Pancreas (tissue), 10 donors: ENCODE results near the gene ANKRD28. TPM values are rescaled to one million over a fixed set of nuclear protein-coding genes. Genes with fewer than 3 reads are reported as not detected.
A peak's percentile ranks its signal among the peaks of the same experiment; 100 is the strongest.
"Not testable (repeated sequence)": the region's sequence is repeated elsewhere in the genome, so short reads cannot be mapped to it uniquely, and the experiment has no call there.

Source experiments
- ATAC-seq, 4 donors: fragments of 200-7000 bp; cut with Tn5 transposase; one replicate each; pipeline versions ENCODE4 v1.8.0 to v1.9.1; 2020; ENCODE audit warnings: mild to moderate bottlenecking in 4 of 4, moderate library complexity in 4 of 4
- DNase-seq, 6 donors: peaks; one replicate each; pipeline ENCODE4 v3.0.0-alpha.2; 2020
- FAIRE-seq: peaks from 2 replicates; lab custom pipeline; 2012; peaks lifted over from hg19 to GRCh38; lab: Jason Lieb, UNC
- H3K27ac ChIP-seq, 4 donors: fragments of 200-600 bp; sonication (generic); 1 replicate in 3 of 4; 2 replicates in 1 of 4; pipeline versions ENCODE4 v1.5.0 to v1.8.0; 2020
- H3K27me3 ChIP-seq, 4 donors: fragments of 200-600 bp; one replicate each; pipeline ENCODE4 v1.8.0; 2021
- H3K36me3 ChIP-seq, 3 donors: fragments of 200-600 bp; sonication (generic) in 1 of 3; one replicate each; pipeline versions ENCODE4 v1.5.0 to v1.8.0; 2020 to 2021
- H3K4me1 ChIP-seq, 3 donors: fragments of 200-600 bp; one replicate each; pipeline ENCODE4 v1.8.0; 2021
- H3K4me3 ChIP-seq, 4 donors: fragments of 200-600 bp; sonication (generic) in 2 of 4; one replicate each; pipeline versions ENCODE4 v1.5.0 to v1.8.0; 2020 to 2021
- H3K9me3 ChIP-seq, 4 donors: fragments of 200-600 bp; one replicate each; pipeline ENCODE4 v1.8.0; 2021
- WGBS, 2 donors: extraction: QIAGEN DNeasy Blood & Tissue Kit; methylation state at CpG; one replicate each; pipeline ENCODE4 v1.1.7; 2013; 5-methylcytosine and 5-hydroxymethylcytosine counted together
- intact Hi-C, 3 donors: fragments of 100-400 bp; cut with DNase I; formaldehyde crosslinking; loops; one replicate each; pipeline versions ENCODE4 v1.11.1 to v1.14.2; 2022
- polyA plus RNA-seq, 2 donors: library from polyadenylated mRNA; stranded (reverse); fragments of 200-250 nt; gene quantifications; one replicate each; pipeline ENCODE4 v1.2.3, GENCODE V29; 2013
- total RNA-seq, 6 donors: library from RNA; stranded (reverse); fragmentation: NEBNext Ultra II Directional in 4 of 6; extraction: Animal tissue kit (Norgen Biotek cat#: 25700) in 4 of 6; gene quantifications; one replicate each; pipeline versions ENCODE4 v1.2.1 to v1.2.4, GENCODE V29; 2021 to 2023
- TF ChIP-seq, protein P1 (sequence below), 4 donors: fragments of 200-600 bp; sonication (generic) in 3 of 4; IDR thresholded peaks; one replicate each; pipeline versions ENCODE4 v1.5.0 to v1.8.0; 2021; ENCODE audit warnings: antibody characterized with exemption in 4 of 4
- donor health status: healthy with polysubstance abuse.
- donor health status: DM: no; HTN: no; CAD: no; lungs with moderate emphysema.
- donor health status: DM: no; HTN: no; CAD: no.
- donor health status: control.
- donor health status: control.
- donor health status: Bipolar disorder and iron deficiency.
- donor health status: DM: yes; HTN: yes; CAD: no.
- donor health status: DM: no; HTN: no; CAD: no.
- donor health status: DM: no; HTN: no; CAD: no.
- donor health status: DM: yes; HTN: yes; CAD: no.

ANKRD28 gene
- total and polyA plus RNA-seq, 8 donors, result 9.5 to 40.5 (median 29.6) TPM

- ATAC-seq, result peak in 3 of 4 donors; percentile 51 to 79 (median 74)
- no peak overlapping the region for H3K27ac ChIP-seq
- WGBS, 2 donors, result 72 to 73% methylated on average over 6 of the region's 6 CpGs
These were observed 16.0 kb downstream of the ANKRD28 start for GRCh38 chr3:15781637-15782402.

DNA sequence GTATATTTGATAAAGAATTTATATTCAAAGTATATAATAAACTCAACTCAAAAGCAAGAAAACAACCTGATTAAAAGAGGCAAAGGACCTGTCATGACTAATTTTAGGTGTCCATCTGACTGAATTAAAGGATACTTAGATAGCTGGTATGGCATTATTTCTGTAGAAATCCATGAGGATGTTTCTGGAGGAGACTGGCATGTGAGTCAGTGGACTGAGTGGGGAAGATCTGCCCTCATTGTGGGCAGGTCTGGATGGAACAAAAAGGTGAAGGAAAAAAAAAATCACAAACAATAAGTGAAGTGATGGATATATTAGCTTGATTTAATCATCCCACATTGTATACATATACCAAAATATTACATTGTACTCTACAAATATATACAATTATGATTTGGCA lies 16.6 kb downstream of the ANKRD28 start:
- H3K36me3 ChIP-seq, result no peaks in the 10 kb centered on the region
- TF ChIP-seq, protein P1, sequence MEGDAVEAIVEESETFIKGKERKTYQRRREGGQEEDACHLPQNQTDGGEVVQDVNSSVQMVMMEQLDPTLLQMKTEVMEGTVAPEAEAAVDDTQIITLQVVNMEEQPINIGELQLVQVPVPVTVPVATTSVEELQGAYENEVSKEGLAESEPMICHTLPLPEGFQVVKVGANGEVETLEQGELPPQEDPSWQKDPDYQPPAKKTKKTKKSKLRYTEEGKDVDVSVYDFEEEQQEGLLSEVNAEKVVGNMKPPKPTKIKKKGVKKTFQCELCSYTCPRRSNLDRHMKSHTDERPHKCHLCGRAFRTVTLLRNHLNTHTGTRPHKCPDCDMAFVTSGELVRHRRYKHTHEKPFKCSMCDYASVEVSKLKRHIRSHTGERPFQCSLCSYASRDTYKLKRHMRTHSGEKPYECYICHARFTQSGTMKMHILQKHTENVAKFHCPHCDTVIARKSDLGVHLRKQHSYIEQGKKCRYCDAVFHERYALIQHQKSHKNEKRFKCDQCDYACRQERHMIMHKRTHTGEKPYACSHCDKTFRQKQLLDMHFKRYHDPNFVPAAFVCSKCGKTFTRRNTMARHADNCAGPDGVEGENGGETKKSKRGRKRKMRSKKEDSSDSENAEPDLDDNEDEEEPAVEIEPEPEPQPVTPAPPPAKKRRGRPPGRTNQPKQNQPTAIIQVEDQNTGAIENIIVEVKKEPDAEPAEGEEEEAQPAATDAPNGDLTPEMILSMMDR (IDR thresholded peaks at IDR 0.05), result no peak
- ATAC-seq, result no peak
- H3K4me1 ChIP-seq, result peaks cover 3 to 21% (median 13%) of the 10 kb centered on the region in 3 donors
- DNase-seq, result no peak
- H3K27me3 ChIP-seq, result no peaks in the 10 kb centered on the region
- H3K27ac ChIP-seq, result no peak overlapping the region
- no peak overlapping the region for H3K4me3 ChIP-seq
- H3K9me3 ChIP-seq, result no peaks in the 10 kb centered on the region
- no peak for FAIRE-seq
- intact Hi-C loops, result no loop called here

More at GRCh38 chr3:15781637-15782402, 16.0 kb downstream of the ANKRD28 start:
- intact Hi-C loops, result no loop called here
- Histone ChIP-seq H3K4me1 (peaks cover 3 to 21% (median 13%) of the 10 kb centered on the region in 3 donors), H3K4me3 (no peak overlapping the region), H3K9me3 (no peaks in the 10 kb centered on the region), H3K36me3 (no peaks in the 10 kb centered on the region), H3K27me3 (no peaks in the 10 kb centered on the region)
- no peak for FAIRE-seq
- no peak for DNase-seq
- TF ChIP-seq, protein P1 (IDR thresholded peaks at IDR 0.05), result no peak

DNA sequence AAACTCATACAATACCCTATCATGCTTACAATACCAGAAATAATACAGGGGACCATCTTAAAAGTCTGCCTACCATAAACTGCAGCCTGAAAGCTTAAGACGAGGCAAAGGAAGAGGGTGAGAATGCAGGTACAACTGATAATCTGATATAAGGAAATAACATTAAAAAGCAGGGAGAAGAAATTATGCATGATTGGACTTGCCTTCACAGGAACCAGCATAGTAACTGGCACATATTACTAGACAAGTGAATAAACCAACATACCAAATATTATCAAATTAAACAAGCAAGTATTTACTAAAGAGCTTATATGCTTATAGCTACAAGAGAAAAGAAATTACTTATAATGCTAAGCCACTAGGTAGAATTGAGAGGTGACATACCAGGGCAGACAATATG lies 18.7 kb downstream of the ANKRD28 start:
- no peak for ATAC-seq
- H3K27ac ChIP-seq, result no peak overlapping the region
- no peaks in the 10 kb centered on the region for H3K36me3 ChIP-seq
- peaks cover 3 to 19% (median 13%) of the 10 kb centered on the region in 3 donors for H3K4me1 ChIP-seq
- DNase-seq, result no peak
- H3K27me3 ChIP-seq, result no peaks in the 10 kb centered on the region
- H3K4me3 ChIP-seq, result no peak overlapping the region
- WGBS, 2 donors, result 87 to 96% methylated on average over 1 of the region's 1 CpG
- TF ChIP-seq, protein P1 (IDR thresholded peaks at IDR 0.05), result no peak
- H3K9me3 ChIP-seq, result no peaks in the 10 kb centered on the region
- intact Hi-C loops, result no loop called here
- FAIRE-seq, result no peak

DNA sequence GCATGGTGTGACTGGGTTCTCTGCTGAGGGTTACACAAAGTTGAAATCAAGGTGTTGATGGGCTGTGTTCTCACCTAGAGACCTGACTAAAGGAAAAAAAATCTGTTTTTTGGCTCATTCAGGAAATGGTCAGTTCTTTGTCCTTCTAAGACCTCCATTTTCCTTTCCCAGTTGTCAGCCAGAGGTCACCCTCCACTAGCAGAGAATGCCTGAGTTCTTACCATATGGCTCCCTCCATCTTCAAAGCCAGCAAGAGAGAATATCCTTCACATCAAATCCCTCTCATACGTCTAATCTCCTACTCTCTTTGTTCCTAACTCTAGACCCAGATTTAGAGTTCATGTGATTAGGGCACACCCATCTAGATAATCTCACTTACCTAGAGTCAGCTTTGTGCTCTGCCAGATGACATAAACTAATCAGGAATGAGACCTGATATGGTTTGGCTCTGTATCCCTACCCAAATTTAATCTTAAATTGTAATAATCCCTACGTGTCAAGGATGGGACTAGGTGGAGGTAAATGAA lies 19.4 kb downstream of the ANKRD28 start:
- Histone ChIP-seq H3K4me3 (no peak overlapping the region), H3K27me3 (no peaks in the 10 kb centered on the region), H3K27ac (no peak overlapping the region), H3K4me1 (peaks cover 3 to 12% (median 10%) of the 10 kb centered on the region in 3 donors), H3K36me3 (no peaks in the 10 kb centered on the region), H3K9me3 (no peaks in the 10 kb centered on the region)
- WGBS, 2 donors, result 41 to 48% methylated on average over 2 of the region's 2 CpGs
- intact Hi-C loops, result no loop called here
- no peak for DNase-seq
- FAIRE-seq, result no peak
- TF ChIP-seq, protein P1 (IDR thresholded peaks at IDR 0.05), result no peak
- peak in 3 of 4 donors; percentile 9 to 18 (median 14) for ATAC-seq

- H3K27me3 ChIP-seq, H3K9me3 ChIP-seq, H3K4me3 ChIP-seq, H3K4me1 ChIP-seq, intact Hi-C loops, H3K36me3 ChIP-seq, FAIRE-seq, H3K27ac ChIP-seq, DNase-seq, ATAC-seq: not testable (repeated sequence)
- WGBS, 2 donors, result 96 to 98% methylated on average over 6 of the region's 6 CpGs
These were observed 22.7 kb downstream of the ANKRD28 start for GRCh38 chr3:15774931-15775560.
